ENCODE results near the gene NIT2. TPM values are rescaled to one million over a fixed set of nuclear protein-coding genes. Genes with fewer than 3 reads are reported as not detected.
"Not testable (repeated sequence)": the region's sequence is repeated elsewhere in the genome, so short reads cannot be mapped to it uniquely, and the experiment has no call there.

NIT2 gene
- total RNA-seq, 2 donors from 2014 or later, result 43.9 to 47.2 TPM

- Mint-ChIP-seq H3K27ac (no peak overlapping the region), H3K9me3 (no peaks in the 10 kb centered on the region), H3K4me1 (ENCODE audit: low read depth in 2 of 2) (no peaks in the 10 kb centered on the region), H3K27me3 (no peaks in the 10 kb centered on the region), H3K4me3 (no peak overlapping the region), H3K36me3 (peaks cover 11% of the 10 kb centered on the region)
- ATAC-seq (no peak), DNase-seq (ENCODE audit: low spot score) (no peak)
These were observed 8.7 kb upstream of the NIT2 start for GRCh38 chr3:100325827-100326226.

- not testable (repeated sequence) for H3K4me1 Mint-ChIP-seq (ENCODE audit: low read depth in 2 of 2); H3K27me3 Mint-ChIP-seq; H3K9me3 Mint-ChIP-seq; ATAC-seq; DNase-seq (ENCODE audit: low spot score); H3K4me3 Mint-ChIP-seq; H3K27ac Mint-ChIP-seq
- peaks cover 11% of the 10 kb centered on the region for H3K36me3 Mint-ChIP-seq
These were observed 7.2 kb upstream of the NIT2 start for GRCh38 chr3:100327377-100327776.

DNA sequence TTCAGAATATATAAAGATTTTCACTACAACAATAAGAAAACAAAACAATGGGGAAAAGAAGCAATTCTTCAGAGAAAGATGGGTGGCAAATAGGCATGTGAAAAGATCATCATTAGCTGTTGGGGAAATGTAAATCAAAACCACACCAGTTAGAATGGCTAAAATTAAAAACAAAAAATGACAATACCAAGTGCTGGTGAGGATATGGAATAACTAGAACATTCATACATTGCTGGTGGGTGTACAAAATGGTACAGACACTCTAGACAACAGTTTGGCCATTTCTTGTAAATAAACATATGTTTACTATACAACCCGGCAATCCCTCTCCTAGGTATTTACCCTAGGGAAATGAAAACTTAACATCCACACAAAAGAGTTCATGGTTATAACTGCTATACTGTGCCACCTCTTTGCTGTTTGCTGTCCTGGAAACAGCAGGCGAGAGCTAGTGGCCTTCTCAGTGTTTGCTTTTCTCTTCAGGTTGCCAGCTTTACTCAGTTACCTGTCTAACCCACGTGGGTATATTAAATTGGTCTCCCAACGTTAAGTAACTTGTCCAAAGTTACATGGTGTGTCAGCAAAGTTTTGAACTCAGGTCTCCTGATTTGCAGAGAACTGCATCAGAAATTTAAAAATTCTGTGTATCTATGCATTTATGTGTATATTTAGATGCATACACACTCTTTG, 4.6 kb upstream of the NIT2 start:
- ATAC-seq (no peak), DNase-seq (ENCODE audit: low spot score) (no peak)
- Mint-ChIP-seq H3K4me3 (no peak overlapping the region), H3K36me3 (peaks cover 11% of the 10 kb centered on the region), H3K9me3 (no peaks in the 10 kb centered on the region), H3K4me1 (ENCODE audit: low read depth in 2 of 2) (peaks cover under 1 to 6% of the 10 kb centered on the region in 2 donors), H3K27ac (no peak overlapping the region), H3K27me3 (no peaks in the 10 kb centered on the region)

DNA sequence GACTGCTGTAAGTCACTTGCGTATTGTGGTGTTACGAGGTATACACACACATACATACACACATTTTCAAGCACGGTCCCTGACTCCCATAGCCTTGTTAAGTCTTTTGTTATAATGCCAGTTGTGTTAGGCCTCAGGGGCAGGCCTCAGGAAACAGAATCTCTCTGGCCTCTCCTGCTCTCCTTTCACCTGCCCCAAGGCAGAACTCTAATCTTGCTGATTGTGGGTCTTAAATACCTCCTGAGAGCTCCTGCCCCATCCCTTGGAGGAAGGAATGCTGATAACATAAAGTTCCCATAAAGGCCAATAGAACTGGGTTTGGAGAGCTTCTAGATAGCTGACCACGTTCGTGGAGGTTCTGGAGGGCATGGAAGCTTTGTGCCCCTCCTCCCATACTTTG, 3.9 kb upstream of the NIT2 start:
- no peak overlapping the region for H3K27ac Mint-ChIP-seq
- peaks cover 7 to 13% of the 10 kb centered on the region in 2 donors for H3K4me1 Mint-ChIP-seq (ENCODE audit: low read depth in 2 of 2)
- DNase-seq (ENCODE audit: low spot score) (no peak), ATAC-seq (no peak)
- no peak overlapping the region for H3K4me3 Mint-ChIP-seq
- peaks cover 11% of the 10 kb centered on the region for H3K36me3 Mint-ChIP-seq
- no peaks in the 10 kb centered on the region for H3K27me3 Mint-ChIP-seq
- no peaks in the 10 kb centered on the region for H3K9me3 Mint-ChIP-seq

DNA sequence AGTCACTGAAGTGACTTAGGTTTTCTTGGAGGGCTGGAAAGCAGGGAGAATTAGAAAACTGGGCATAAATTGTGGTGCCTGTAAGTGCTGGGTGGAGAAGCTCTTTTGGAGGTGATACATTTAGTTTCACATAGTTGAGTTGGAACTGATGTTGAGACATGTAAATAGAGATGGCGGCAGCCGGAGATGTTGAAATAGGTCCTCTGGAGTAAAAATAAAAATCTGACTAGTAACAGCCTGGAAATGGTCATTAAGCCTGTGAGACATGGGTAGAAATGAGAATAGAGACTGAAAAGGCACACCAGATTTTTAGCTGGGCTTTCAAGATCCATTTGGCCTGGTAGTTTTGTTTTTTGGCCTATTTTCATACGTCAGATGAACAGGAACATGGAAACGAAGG, 2.9 kb upstream of the NIT2 start:
- no peak overlapping the region for H3K27ac Mint-ChIP-seq
- ATAC-seq (no peak), DNase-seq (ENCODE audit: low spot score) (no peak)
- H3K36me3 Mint-ChIP-seq, result peaks cover 10% of the 10 kb centered on the region
- no peak overlapping the region for H3K4me3 Mint-ChIP-seq
- H3K27me3 Mint-ChIP-seq, result no peaks in the 10 kb centered on the region
- H3K4me1 Mint-ChIP-seq (ENCODE audit: low read depth in 2 of 2), result peaks cover 11 to 17% of the 10 kb centered on the region in 2 donors
- no peaks in the 10 kb centered on the region for H3K9me3 Mint-ChIP-seq

GRCh38 chr3:100333051-100333450, 1.5 kb upstream of the NIT2 start:
- ATAC-seq, result no peak
- Mint-ChIP-seq H3K36me3 (no peaks in the 10 kb centered on the region), H3K27ac (no peak overlapping the region)

GRCh38 chr3:100333970-100334487, 528 bp upstream of the NIT2 start:
- Mint-ChIP-seq H3K4me1 (ENCODE audit: low read depth in 2 of 2) (peaks cover 13 to 17% of the 10 kb centered on the region in 2 donors), H3K36me3 (no peaks in the 10 kb centered on the region), H3K27ac (peak overlapping the region in 1 of 2 donors; percentile 35), H3K4me3 (peak overlapping the region; percentile 75), H3K27me3 (no peaks in the 10 kb centered on the region), H3K9me3 (no peaks in the 10 kb centered on the region)
- ATAC-seq (peak in 1 of 2 donors; percentile 3), DNase-seq (ENCODE audit: low spot score) (no peak)

More at GRCh38 chr3:100333051-100333450, 1.5 kb upstream of the NIT2 start:
- peaks cover 11 to 17% of the 10 kb centered on the region in 2 donors for H3K4me1 Mint-ChIP-seq (ENCODE audit: low read depth in 2 of 2)
- no peaks in the 10 kb centered on the region for H3K9me3 Mint-ChIP-seq
- H3K27me3 Mint-ChIP-seq, result no peaks in the 10 kb centered on the region
- no peak overlapping the region for H3K4me3 Mint-ChIP-seq
- DNase-seq (ENCODE audit: low spot score), result no peak

- ATAC-seq (peak in 1 of 2 donors; percentile 58), DNase-seq (ENCODE audit: low spot score) (no peak)
- Mint-ChIP-seq H3K4me3 (peak overlapping the region; percentile 93), H3K9me3 (no peaks in the 10 kb centered on the region), H3K27me3 (no peaks in the 10 kb centered on the region), H3K36me3 (no peaks in the 10 kb centered on the region), H3K27ac (peak overlapping the region; percentile 80 to 96), H3K4me1 (ENCODE audit: low read depth in 2 of 2) (peaks cover 15 to 17% of the 10 kb centered on the region in 2 donors)
These were observed 877 bp downstream of the NIT2 start for GRCh38 chr3:100335434-100335833.

GRCh38 chr3:100336229-100336628, 1.7 kb downstream of the NIT2 start:
- not testable (repeated sequence) for H3K27me3 Mint-ChIP-seq; H3K36me3 Mint-ChIP-seq; H3K9me3 Mint-ChIP-seq; ATAC-seq; DNase-seq (ENCODE audit: low spot score)
- Mint-ChIP-seq H3K4me1 (ENCODE audit: low read depth in 2 of 2) (peaks cover 15 to 17% of the 10 kb centered on the region in 2 donors), H3K27ac (peak overlapping the region; percentile 80 to 96), H3K4me3 (peak overlapping the region; percentile 93)

GRCh38 chr3:100338911-100339310, 4.4 kb downstream of the NIT2 start:
- peaks cover 27% of the 10 kb centered on the region for H3K36me3 Mint-ChIP-seq

DNA sequence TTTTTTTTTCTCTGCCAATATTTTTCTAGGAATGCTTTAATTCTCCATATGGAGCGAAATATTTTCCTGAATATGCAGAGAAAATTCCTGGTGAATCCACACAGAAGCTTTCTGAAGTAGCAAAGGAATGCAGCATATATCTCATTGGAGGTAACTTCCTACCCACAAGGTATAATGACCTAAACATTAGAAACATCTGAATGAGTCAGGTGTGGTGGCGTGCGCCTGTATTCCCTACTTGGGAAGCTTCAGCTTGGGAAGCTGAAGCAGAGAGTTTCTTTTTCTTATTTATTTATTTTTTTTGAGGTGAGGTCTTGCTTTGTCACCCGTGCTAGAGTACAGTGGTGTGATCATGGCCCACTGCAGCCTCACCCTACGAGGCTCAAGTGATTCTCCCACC, 5.2 kb downstream of the NIT2 start:
- Mint-ChIP-seq H3K27me3 (no peaks in the 10 kb centered on the region), H3K36me3 (peaks cover 36% of the 10 kb centered on the region), H3K27ac (no peak overlapping the region), H3K4me3 (no peak overlapping the region), H3K9me3 (no peaks in the 10 kb centered on the region), H3K4me1 (ENCODE audit: low read depth in 2 of 2) (peaks cover 11 to 15% of the 10 kb centered on the region in 2 donors)
- DNase-seq (ENCODE audit: low spot score) (no peak), ATAC-seq (no peak)

More at GRCh38 chr3:100338911-100339310, 4.4 kb downstream of the NIT2 start:
- Mint-ChIP-seq H3K4me1 (ENCODE audit: low read depth in 2 of 2) (peaks cover 15 to 16% of the 10 kb centered on the region in 2 donors), H3K27ac (no peak overlapping the region), H3K4me3 (no peak overlapping the region), H3K9me3 (no peaks in the 10 kb centered on the region), H3K27me3 (no peaks in the 10 kb centered on the region)
- DNase-seq (ENCODE audit: low spot score), result no peak
- ATAC-seq, result no peak

DNA sequence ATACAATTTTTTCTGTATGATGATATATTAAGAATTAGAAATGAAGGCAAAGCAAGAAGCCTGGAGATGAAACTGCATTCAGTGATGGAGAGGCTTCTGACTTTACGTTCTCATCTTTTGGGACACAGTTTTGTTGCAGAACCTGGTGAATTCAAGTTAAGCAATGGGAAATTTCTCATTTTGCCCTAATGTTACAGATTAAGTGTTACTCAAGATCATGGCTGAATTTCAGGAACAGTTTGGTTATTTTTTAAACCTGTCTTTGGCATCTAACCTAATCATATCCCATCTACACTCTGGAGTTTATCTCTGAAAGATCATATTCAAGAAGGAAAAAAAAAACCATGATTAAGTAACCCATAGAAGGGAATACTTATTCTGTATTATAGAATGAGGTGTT, 6.0 kb downstream of the NIT2 start:
- Mint-ChIP-seq H3K9me3 (no peaks in the 10 kb centered on the region), H3K36me3 (peaks cover 36% of the 10 kb centered on the region), H3K4me1 (ENCODE audit: low read depth in 2 of 2) (peaks cover 5 to 9% of the 10 kb centered on the region in 2 donors), H3K27ac (no peak overlapping the region), H3K4me3 (no peak overlapping the region), H3K27me3 (no peaks in the 10 kb centered on the region)
- ATAC-seq (no peak), DNase-seq (ENCODE audit: low spot score) (no peak)

DNA sequence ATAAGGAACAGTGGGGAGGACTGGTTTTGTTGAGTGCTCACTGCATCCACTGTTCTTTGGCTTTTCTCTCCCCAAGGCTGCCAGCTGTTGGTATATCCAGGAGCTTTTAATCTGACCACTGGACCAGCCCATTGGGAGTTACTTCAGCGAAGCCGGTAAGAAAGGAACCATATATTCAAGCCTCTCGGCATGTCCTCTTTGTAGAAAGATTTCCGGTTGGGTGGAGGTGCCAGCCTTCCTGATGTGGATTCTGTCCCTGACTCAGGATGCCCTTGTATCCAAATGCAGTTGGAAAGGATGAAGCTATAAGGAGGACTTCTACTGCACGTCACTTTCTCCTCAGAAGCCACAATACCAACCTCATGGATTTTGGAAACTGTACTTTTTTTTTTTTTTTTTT, 14.2 kb downstream of the NIT2 start:
- H3K4me3 Mint-ChIP-seq, result no peak overlapping the region
- no peaks in the 10 kb centered on the region for H3K9me3 Mint-ChIP-seq
- no peak overlapping the region for H3K27ac Mint-ChIP-seq
- no peak for DNase-seq (ENCODE audit: low spot score)
- no peaks in the 10 kb centered on the region for H3K27me3 Mint-ChIP-seq
- no peak for ATAC-seq
- H3K4me1 Mint-ChIP-seq (ENCODE audit: low read depth in 2 of 2), result peaks cover 0 to 2% of the 10 kb centered on the region in 2 donors
- H3K36me3 Mint-ChIP-seq, result peaks cover 41% of the 10 kb centered on the region

GRCh38 chr3:100351770-100352169, 17.2 kb downstream of the NIT2 start:
- not testable (repeated sequence) for ATAC-seq; H3K4me1 Mint-ChIP-seq (ENCODE audit: low read depth in 2 of 2); DNase-seq (ENCODE audit: low spot score); H3K9me3 Mint-ChIP-seq; H3K27ac Mint-ChIP-seq; H3K4me3 Mint-ChIP-seq; H3K27me3 Mint-ChIP-seq
- H3K36me3 Mint-ChIP-seq, result peaks cover 24% of the 10 kb centered on the region
